Ovary (tissue), 3 donors: ENCODE data around the gene TEX2.

Experiments
- CTCF ChIP-seq, 3 donors: fragments of 450-650 bp in 2 of 3; fragments of 200-600 bp in 1 of 3; IDR thresholded peaks; one replicate each; pipeline versions ENCODE4 v1.5.1 to v1.8.0; 2016 to 2022; ENCODE audit warnings: antibody characterized with exemption in 3 of 3, mild to moderate bottlenecking in 1 of 3
- EP300 ChIP-seq: sonication (generic); formaldehyde crosslinking; IDR thresholded peaks from one replicate; pipeline ENCODE4 v1.6.1; 2017; ENCODE audit warnings: antibody characterized with exemption
- POLR2A ChIP-seq: fragments of 450-650 bp; IDR thresholded peaks from one replicate; pipeline ENCODE4 v1.6.1; 2017; ENCODE audit warnings: antibody characterized with exemption, mild to moderate bottlenecking, moderate library complexity
- donor health status: DM: no; HTN: no; CAD: no.

- TF ChIP-seq CTCF (IDR thresholded peaks at IDR 0.05) (no peak), POLR2A (no peak), EP300 (no peak)
These were observed 117.7 kb downstream of the TEX2 start for GRCh38 chr17:64145375-64145750.
